ENCODE data around the gene TRAPPC10.

The TRAPPC10 gene

GRCh38 chr21:43994646-43995045, 17.5 kb upstream of the TRAPPC10 start:
- FAIRE-seq = no peak
- no peak for DNase-seq (ENCODE audit: insufficient read length, low spot score)
- TF ChIP-seq, protein P1, sequence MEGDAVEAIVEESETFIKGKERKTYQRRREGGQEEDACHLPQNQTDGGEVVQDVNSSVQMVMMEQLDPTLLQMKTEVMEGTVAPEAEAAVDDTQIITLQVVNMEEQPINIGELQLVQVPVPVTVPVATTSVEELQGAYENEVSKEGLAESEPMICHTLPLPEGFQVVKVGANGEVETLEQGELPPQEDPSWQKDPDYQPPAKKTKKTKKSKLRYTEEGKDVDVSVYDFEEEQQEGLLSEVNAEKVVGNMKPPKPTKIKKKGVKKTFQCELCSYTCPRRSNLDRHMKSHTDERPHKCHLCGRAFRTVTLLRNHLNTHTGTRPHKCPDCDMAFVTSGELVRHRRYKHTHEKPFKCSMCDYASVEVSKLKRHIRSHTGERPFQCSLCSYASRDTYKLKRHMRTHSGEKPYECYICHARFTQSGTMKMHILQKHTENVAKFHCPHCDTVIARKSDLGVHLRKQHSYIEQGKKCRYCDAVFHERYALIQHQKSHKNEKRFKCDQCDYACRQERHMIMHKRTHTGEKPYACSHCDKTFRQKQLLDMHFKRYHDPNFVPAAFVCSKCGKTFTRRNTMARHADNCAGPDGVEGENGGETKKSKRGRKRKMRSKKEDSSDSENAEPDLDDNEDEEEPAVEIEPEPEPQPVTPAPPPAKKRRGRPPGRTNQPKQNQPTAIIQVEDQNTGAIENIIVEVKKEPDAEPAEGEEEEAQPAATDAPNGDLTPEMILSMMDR (IDR thresholded peaks at IDR 0.05; ENCODE audit: insufficient read depth, missing control alignments) = no peak

GRCh38 chr21:43995521-43996105, 16.5 kb upstream of the TRAPPC10 start:
- no peak for DNase-seq (ENCODE audit: insufficient read length, low spot score)
- no peak for FAIRE-seq
- TF ChIP-seq, protein P1 (IDR thresholded peaks at IDR 0.05; ENCODE audit: insufficient read depth, missing control alignments) = no peak

- DNase-seq (ENCODE audit: insufficient read length, low spot score) (no peak), FAIRE-seq (no peak)
- TF ChIP-seq, protein P1 (IDR thresholded peaks at IDR 0.05; ENCODE audit: insufficient read depth, missing control alignments) = no peak
Measured at GRCh38 chr21:43997766-43998742, 14.1 kb upstream of the TRAPPC10 start.

DNA sequence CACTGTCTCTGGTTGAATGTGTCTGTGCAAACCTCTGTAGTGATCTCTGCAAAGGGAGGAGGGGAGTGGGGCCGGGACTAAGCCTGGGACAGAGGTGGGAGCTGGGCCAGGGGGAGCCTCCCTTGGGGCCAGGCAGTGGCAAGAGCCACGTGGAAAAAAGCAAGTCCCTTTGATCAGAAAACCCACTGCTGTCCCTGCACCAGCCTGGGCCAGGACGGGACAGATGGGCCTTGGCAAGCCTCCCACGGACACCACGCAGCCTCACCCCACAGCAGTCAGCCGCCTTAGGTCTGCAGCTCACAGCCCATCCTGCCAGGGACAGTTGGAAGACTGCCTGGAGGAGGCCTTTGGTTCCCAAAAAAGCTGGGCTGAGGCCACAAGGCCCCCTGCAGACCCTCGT, 11.7 kb upstream of the TRAPPC10 start:
- FAIRE-seq (no peak), DNase-seq (ENCODE audit: insufficient read length, low spot score) (no peak)
- TF ChIP-seq, protein P1 (IDR thresholded peaks at IDR 0.05; ENCODE audit: insufficient read depth, missing control alignments) = no peak

DNA sequence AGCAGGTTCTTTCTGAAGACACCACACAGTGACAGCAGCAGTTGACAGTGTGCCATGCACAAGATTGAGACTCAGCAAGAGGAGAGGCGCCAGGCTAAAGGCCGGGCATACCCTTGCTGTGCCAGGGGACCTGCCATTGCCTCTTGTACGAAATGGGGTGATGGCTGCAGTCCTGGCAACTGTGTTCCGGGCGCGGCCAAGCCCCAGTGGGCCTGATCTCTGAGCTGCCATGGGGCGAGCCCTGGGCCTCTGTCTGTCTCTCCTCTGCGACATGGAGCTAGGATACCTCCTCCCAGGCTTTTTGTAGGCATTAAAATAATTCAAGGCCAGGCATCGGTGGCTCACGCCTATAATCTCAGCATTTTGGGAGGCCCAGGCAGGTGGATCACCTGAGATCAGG, 9.6 kb upstream of the TRAPPC10 start:
- DNase-seq (ENCODE audit: insufficient read length, low spot score) (no peak), FAIRE-seq (no peak)

GRCh38 chr21:44003307-44003966, 8.7 kb upstream of the TRAPPC10 start:
- FAIRE-seq (no peak), DNase-seq (ENCODE audit: insufficient read length, low spot score) (no peak)
- TF ChIP-seq, protein P1 (IDR thresholded peaks at IDR 0.05; ENCODE audit: insufficient read depth, missing control alignments) = no peak

More for the DNA sequence above, 9.6 kb upstream of the TRAPPC10 start:
- TF ChIP-seq, protein P1 (IDR thresholded peaks at IDR 0.05; ENCODE audit: insufficient read depth, missing control alignments) = no peak
